Uterus (tissue), 2 donors: ENCODE measurements around the gene ELANE.

Source experiments
- CTCF ChIP-seq, 4 experiments: fragments of 200-600 bp in 2 of 4; fragments of 450-650 bp in 2 of 4; sonication (generic) in 2 of 4; IDR thresholded peaks; one replicate each; pipeline ENCODE4 v1.5.1; 2016 to 2019; ENCODE audit warnings: antibody characterized with exemption in 4 of 4, mild to moderate bottlenecking in 2 of 4, moderate library complexity in 1 of 4
- POLR2A ChIP-seq, 2 donors: fragments of 450-650 bp; IDR thresholded peaks; one replicate each; pipeline ENCODE4 v1.6.1; 2016; ENCODE audit warnings: antibody characterized with exemption in 2 of 2, mild to moderate bottlenecking in 1 of 2, moderate library complexity in 1 of 2

DNA sequence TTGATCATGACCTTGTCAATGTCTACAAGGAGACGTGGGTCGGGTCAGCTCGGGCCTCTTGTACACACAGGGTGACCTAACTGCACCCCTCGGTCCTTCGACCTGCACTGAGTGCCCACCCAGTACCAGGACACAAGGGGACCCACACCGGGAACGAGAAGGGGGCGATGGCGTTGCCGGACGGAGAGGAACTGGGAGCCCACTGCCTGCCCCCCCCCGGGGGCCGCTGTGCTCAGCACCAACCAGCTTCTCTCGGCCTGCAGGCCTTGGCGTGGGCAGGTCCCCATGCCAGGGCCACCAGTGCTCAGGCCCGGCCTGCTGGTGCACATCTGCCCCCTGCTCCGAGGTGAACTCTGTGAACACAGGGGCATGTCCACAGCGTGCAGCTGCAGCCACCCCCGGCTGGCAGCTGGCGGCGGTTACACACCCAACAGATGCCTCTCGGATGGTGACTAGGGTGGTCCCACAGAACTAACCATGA, 21.5 kb downstream of the ELANE start:
- TF ChIP-seq CTCF (IDR thresholded peaks at IDR 0.05) (no peak), POLR2A (IDR thresholded peaks at IDR 0.05) (no peak)
